Stimulated activated CD4-positive, alpha-beta T cell treated with anti-CD3 and anti-CD28 coated beads, TNF-alpha, amount 100 ng/mL, for 24 hours (primary cell): Measurements from ENCODE around the gene SERPINB1.
A peak's percentile ranks its signal among the peaks of the same experiment; 100 is the strongest.
"Not testable (repeated sequence)": the region's sequence is repeated elsewhere in the genome, so short reads cannot be mapped to it uniquely, and the experiment has no call there.

Experiments
- DNase-seq, 3 experiments: peaks; one replicate each; pipeline ENCODE4 v3.0.0-alpha.2; 2020; ENCODE audit warnings: low read depth in 3 of 3

Gene SERPINB1

DNA sequence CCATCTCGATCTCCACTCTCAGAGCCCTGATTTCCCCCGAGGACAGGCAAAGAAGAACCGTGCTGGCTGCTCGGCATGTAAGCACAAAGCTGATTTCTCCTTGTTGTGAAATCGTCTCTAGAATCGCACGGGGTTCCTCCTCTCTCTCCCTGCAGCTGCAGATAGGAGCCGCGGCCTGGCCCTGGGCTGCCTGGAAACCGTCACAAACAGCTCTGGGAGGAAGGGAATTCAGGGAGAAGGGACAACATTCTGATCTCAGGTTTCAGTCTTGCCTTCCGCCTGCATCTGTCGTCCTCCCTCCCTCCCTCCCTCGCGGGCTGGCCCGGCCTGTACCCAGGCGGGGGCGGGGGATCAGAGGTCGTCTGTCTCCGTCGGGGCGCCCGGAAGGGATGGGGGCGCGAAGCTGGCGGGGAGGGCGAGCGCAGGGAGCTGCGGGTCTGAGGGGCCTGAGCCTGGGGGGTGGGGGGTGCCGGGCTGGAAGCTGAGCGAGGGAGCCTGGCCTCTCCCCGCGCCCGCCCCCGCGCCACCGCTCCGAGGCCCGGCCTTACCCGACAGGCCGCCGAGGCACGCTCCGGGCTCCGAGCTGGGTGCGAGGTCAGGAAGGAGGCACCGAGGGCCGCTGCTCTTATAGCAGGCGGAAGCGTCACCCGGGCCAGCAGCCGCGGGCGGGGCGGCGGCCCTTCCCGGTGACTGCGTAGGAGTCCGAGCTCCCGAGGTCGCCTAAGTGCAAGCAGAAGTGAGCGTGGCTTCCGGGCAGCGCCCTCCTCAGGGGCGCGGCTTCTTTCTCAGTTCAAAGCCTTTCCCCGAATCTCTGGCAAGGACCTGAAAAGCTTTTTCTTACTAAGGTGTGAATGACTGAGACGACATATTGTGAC lies at the start of gene SERPINB1:
SERPINB1 (minus strand) TSS at position 600 of the 875 bp plus-strand sequence. CDS start 1,277 bp downstream, outside the sequence.
- DNase-seq: peak; percentile 52 to 86 (median 53)

DNA sequence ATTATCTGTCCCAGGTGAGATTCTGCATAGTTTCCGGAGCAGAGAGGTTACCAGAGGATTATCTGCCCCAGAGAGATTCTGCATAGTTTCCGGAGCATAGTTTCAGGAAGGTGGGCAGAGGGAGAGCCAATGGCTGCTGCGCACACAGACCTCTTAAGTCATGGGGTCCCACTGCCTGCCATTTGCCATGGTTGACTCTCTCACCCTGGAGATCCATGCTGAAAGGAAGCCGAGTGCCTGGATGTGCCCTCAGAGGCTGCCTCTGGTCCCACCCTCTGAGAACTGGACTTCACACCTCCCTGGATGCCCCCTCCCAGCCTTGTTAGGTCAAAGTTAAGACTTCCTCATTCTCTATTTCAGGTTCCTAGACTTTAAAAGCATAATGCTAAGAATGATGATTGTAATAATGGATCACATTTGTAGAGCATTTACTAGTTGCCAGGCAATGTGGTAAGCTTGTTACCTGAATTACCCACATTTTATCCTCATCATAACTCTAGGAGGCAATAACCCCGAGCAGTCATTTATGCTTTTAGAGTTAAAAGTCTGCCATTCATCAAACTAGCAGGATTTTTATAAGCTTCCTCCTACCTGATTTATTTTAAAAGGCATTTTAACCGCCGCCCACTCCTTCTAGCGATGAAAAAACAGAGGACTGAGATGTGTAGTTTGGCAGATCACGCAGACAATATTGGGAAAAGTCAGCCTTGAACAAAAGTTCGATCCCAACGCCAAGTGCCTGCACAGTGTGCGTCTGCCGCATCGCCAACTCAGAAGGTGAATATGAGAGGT lies 49.5 kb upstream of the SERPINB1 start:
- no peak for DNase-seq

DNA sequence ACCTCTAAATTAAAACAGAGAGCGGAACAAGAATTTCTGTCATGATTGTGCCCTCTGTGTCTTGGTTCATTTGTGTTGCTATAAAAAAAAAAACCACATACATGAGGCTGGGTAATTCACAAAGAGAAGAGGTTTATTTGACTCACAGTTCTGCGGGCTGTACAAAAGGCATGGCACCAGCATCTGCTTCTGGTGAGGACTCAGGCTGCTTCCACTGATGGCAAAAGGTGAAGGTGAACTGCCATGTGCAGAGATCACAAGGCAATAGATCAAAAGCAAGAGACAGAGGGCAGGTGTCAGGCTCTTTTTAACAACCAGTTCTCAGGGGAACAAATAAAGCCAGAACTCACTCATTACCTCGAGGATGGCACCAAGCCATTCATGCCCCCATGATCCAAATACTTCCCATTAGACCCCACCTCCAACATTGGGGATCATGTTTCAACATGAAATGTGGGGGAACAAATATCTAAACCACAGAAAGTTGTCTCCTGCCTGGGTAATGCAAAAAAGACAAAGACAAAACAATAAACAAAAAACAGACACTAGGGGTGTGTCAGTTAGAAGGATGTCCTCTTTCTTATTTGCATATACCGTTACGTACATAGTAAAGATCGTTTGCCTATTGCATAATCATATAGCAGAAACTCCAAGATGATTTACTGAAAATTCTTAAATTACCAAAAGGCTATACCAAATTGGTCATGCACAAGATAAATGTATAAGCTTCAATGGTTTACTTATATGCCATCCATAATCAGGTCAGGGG lies 44.5 kb upstream of the SERPINB1 start:
- DNase-seq: no peak

DNA sequence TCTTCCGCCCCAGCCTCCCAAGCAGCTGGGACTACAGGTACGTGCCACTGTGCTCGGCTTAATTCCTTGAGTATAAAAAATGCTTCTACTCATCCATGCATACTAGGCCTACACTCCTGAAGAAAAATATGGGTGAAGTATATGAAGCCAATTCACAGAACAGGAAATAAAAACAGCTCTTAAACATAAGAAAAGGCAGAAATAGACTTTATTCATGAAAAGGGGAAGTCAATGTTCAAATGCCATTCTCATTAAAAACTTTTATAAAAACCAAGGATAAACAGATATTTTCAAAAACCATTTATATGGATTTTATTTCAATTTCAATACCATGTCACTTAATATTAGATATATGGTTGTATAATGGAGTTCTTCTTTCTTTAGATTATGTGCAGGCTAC lies 43.1 kb upstream of the SERPINB1 start:
- no peak for DNase-seq

DNA sequence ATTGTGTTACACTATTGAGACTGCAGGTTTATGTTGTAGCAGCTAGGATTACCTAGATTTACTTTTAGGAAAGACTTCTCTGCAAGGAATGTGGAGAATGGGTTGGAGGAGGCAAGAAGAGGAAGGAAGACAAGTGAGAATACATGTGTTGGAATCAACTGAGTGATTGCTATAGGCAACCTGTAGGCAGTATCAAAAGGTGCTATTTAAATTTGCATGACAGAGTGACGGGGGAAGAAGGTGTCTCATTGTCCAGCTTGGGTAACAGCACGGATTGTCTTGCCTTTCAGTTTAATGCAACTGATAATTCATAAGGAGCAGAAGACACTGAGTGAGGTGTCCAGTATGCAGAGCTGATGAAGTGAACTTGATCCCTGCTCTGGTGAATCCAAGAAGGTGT lies 42.0 kb upstream of the SERPINB1 start:
- DNase-seq: no peak

DNA sequence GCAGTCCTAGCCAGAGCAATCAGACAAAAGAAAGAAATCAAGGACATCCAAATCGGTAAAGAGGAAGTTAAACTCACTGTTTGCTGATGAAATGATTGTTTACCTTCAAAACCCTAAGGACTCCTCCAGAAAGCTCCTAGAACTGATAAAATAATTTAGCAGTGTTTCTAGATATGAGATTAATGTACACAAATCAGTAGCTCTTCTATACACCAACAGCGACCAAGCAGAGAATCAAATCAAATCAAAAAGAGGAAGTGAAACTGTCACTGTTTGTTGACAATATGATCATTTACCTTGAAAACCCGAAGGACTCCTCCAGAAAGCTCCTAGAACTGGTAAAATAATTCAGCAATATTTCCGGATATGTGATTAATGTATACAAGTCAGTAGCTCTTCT lies 39.8 kb upstream of the SERPINB1 start:
- no peak for DNase-seq

DNA sequence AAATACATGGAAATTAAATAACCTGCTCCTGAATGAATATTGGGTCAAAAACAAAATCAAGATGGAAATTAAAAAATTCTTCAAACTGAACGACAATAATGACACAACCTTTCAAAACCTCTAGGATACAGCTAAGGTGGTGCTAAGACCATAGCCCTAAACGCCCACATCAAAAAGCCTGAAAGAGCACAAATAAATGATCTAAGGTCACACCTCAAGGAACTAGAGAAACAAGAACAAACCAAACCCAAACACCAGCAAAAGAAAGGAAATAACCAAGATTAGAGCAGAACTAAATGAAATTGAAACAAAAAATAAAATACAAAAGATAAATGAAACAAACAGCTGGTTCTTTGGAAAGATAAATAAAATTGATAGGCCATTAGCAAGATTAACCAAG lies 38.5 kb upstream of the SERPINB1 start:
- not testable (repeated sequence) for DNase-seq

DNA sequence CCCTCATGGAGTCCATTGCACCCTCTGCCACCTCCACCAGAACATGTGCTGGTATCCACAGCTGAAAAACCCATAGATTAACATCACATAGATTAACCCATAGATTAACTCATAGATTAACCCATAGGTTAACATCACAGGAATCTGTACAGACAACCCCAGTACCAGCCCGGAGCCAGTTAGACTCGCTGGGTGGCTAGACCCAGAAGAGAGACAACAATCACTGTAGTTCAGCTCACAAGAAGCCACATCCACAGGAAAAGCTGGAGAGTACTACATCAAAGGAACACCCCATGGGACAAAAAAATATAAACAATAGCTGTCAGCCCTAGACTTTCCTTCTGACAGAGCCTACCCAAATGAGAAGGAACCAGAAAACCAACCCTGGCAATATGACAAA lies 36.3 kb upstream of the SERPINB1 start:
- no peak for DNase-seq

DNA sequence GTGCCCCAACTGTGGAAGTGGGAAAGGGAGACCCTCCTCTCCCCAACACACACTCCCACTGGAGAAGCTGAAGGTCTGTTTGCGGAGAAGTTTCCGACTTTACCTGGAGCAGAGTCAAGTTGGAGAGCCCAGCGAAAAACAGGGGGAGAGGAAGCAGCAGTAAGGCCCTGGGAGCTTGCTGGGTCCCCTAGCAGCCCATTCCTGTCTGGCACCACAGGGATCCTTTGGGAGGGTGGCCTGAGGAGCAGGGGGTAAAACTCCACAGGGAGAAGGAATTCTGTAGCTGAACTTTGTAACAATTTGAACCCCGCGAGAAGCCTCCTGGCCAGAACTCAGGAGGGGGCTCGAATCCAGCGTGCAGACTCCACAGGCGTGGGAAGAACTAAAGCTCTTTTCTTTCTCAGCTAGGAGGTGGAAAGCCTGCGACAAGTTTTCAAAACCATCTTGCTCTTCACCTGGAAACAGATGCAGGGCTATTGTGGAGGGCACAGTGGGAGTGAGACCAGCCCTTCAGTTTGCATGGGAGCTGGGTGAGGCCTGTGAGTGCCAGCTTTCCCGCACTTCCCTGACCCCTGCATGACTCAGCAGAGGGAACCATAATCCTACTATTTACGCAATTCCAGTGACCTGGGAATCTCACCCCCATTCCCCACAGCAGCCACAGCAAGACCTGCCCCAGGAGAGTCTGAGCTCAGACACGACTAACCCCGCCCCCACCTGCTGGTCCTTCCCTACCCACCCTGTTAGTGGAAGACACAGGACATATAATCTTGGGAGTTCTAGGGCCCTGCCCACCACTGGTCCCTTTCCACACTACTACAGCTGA lies 35.6 kb upstream of the SERPINB1 start:
- no peak for DNase-seq

DNA sequence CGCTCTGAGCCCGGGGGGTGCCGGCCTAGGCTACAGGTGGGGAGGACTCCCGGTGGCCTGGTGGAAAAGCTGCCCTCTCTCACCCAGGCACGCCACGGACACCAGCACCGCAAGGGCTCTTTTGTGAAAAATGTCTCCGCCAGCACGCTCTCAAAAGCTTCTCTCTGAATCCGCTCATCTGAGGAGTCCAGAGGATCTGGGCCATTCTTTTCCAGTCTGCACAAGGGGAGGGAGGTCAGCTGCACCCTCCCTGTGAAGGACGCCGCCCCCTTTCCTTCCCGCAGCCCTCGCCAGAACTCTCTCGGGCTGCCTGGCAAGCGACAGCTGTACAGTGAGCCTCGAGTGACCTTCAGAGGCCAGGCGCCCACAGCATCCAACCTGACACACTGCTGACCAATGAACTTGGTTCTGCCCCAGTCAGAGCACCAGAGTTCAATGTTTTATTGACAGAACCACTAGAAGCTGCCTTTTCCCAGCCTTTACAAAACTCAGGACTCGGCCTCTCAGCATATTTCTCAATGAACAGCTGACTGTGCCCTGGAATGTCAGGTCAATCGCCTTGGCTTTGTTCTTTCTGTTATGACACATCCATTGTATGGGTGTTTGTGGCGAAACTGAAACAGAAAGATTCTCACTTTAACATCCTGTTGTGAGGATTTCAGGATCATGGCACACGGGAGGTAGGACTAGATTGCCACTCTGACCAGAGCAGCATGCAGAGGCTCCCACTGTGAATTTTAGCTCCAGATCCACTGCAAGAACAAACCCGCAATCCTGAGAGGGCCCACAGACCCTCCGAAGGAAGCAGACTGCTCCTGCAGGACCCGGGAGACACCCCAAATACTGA lies 34.8 kb upstream of the SERPINB1 start:
- no peak for DNase-seq

DNA sequence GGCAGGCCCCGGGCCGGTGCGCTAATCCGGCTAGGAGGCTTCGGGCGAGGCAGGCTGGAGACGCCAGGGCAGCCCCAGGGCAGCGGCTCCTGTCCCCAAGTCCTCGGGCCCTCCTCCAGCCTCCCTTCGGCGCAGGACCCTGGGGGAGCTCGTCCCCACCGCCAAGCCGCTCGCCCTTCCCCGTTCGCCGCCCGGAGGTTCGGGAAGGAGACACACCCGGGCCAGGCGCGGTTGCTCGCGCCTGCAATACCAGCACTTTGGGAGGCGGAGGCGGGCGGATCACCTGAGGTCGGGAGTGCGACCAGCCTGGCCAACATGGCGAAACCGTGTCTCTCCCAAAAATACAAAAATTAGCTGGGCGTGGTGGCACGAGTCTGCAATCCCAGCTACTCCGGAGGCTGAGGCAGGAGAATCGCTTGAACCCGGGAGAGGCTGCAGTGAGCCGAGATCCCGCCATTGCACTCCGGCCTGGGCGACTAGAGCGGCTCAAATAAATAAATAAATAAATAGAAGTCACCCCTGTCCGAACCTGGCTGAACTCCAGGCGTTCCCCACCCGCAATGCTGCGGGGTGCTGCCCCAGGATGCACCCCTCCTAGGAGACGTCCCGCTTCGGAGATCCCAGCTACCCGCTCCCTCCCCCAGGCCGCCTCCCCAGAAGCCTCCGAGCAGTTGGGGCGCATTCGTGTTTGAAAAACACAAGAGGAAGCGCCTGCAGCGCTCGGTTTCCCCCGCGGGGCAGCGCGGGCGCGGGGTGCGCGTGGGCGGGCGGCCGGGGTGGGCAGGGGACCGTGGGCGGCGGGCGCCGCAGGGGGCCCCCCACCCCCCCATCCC lies 33.9 kb upstream of the SERPINB1 start:
- no peak for DNase-seq

DNA sequence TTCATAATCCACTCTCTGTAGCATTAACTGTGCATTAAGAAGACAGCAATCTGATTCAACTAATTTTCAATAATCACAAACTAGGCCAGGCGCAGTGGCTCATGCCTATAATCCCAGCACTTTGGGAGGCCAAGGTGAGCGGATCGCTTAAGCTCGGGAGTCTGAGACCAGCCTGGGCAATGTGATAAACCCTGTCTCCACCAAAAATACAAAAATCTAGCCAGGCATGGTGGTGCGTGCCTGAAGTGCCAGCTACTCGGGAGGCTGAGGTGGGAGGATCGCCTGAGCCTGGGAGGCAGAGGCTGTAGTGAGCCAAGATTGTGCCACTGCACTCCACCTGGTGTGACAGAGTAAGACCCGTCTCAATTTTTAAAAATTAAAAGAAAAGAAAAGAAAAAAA lies 32.0 kb upstream of the SERPINB1 start:
- DNase-seq: no peak

DNA sequence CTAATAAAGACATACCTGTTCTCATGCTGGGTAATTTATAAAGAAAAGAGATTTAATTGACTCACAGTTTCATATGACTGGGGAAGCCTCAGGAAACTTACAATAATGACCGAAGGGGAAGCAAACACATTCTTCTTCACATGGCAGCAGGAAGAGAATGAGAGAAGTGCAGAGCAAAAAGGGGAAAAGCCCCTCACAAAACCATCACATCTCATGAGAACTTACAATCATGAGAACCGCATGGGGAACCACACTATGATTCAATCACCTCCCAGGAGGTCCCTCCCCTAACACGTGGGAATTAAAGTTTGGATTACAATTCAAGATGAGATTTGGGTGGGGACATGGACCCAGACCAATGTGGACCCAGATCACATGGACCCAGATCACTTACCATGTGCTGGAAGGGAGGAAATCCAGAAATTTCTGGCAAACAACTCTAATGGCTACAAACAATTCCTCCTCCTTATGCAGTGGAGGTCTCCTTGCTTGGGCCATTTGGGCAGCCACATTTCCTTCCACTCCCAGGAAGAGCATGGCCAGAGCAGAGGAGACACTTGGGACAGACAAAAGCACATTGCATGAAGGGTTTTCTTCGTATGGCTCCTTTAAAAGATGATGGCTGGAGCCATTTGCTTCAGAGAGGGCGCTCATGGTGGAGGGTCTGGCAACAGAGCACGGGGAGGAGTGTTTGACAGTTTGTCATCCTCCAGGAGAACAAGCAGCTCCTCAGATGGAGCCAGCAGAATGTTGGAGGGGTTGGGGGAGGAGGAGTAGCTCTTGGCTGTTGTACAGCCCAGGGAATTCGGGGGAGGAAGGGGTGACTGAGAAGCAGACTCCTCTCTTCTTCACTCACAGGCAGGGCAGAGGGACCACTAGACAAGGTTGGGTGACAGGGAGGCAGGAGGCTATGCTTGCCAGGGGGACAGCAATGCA lies 31.0 kb upstream of the SERPINB1 start:
- DNase-seq: no peak

DNA sequence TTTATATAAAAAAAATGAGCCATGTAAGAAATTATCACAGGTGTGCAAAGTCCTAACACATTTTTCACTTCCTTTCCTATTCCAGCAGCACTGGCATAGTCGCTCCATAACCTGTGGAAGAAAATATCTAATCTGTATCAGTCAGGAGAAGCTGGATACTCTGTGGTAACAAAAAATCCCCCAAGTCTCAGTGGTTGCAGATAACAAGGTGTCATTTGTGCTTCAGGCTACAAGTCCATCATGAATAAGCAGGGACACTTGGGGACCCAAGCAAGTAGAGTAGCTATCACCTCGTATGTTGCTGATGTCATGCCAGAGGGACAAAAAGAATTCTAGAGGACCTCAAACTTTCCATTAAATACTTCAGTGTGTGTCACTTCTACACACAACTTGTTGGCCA lies 30.3 kb upstream of the SERPINB1 start:
- no peak for DNase-seq

DNA sequence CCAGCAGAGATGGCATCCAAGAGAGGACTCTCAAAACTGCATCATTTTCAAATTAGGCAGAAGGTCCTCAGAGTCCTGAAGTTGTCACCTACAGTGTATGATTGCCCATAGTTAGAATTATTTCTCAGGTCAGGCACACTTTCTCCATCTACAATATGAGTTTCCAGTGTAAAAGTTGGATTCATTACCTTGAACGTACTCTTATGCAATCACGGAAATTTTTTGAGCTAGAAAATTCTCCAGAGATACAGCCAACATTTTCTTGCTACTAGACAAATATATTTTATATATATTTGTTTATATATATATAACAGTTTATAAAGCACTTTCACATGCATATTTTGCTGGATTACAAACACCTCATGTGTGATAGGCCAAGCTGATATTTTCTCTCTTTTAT lies 29.4 kb upstream of the SERPINB1 start:
- no peak for DNase-seq

DNA sequence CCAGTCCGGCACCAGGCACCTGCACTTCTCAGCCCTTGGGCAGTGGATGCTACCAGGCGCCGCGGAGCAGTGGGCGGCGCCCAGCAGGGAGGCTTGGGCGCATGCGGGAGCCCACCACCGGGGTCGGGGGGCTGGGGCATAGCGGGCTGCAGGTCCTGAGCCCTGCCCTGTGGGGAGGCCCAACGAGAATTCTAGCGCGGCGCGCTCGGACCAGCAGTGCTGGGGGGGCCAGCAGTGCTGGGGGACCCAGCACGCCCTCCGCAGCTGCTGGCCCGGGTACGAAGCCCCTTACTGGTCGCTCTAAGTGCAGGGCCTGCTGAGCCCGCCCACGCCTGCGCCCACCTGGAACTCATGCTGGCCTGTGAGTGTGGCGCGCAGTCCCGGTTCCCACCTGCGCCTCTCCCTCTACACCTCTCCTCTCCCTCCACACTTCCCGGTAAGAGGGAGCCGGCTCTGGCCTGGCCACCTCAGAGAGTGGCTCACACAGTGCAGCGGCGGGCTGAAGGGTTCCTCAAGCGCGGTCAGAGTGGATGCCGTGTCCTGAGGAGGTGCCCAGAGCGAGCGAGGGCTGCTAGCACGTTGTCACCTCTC lies 28.5 kb upstream of the SERPINB1 start:
- DNase-seq: no peak

DNA sequence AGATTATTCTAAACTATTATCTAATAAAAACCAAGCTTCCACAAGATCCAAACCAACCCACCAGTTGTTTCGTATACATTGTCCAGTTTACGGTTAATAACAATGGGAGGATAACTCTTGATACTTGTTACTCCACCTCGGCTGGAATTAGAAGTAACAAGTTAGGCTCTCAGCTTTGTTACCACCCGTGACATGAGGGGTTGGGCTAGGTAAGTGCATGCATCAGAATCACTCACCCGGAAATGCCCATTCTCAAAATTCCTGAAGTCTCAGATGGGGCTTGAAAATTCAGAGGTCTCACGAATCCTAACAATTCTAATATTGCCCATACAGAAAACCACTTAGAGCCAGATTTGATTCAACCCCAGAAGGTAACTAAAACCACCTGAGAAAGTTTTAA lies 27.0 kb upstream of the SERPINB1 start:
- no peak for DNase-seq
